Activated CD8-positive, alpha-beta memory T cell treated with anti-CD3 and anti-CD28 coated beads, Interleukin-2, amount 10 ng/mL, durations not matched to agents 7 days and 5 days (primary cell): ENCODE results near the gene CYP4A22. TPM values are rescaled to one million over a fixed set of nuclear protein-coding genes. Genes with fewer than 3 reads are reported as not detected.
"Not testable (repeated sequence)": the region's sequence is repeated elsewhere in the genome, so short reads cannot be mapped to it uniquely, and the experiment has no call there.

Source experiments
- ATAC-seq: fragments of 150-1000 bp; cut with Tn5 transposase; one replicate; pipeline ENCODE4 v1.10.0; 2021; ENCODE audit warnings: moderate library complexity
- CTCF ChIA-PET: fragments of 350-600 bp; sonication (Branson Sonifier 250); formaldehyde crosslinking; loops from one replicate; lab custom pipeline; 2021; ENCODE audit warnings: antibody characterized with exemption; lab: Charles Lee
- DNase-seq: peaks from one replicate; pipeline ENCODE4 v3.0.0-alpha.2; 2020
- H3K27ac Mint-ChIP-seq: one replicate; pipeline ENCODE4 v1.8.0; 2021; ENCODE audit warnings: mild to moderate bottlenecking, mixed read lengths
- H3K27me3 Mint-ChIP-seq: one replicate; pipeline ENCODE4 v1.8.0; 2021; ENCODE audit warnings: mixed read lengths
- H3K36me3 Mint-ChIP-seq: one replicate; pipeline ENCODE4 v1.8.0; 2021; ENCODE audit warnings: mild to moderate bottlenecking, mixed read lengths
- H3K4me1 Mint-ChIP-seq: one replicate; pipeline ENCODE4 v1.8.0; 2021; ENCODE audit warnings: mixed read lengths
- H3K4me3 Mint-ChIP-seq: one replicate; pipeline ENCODE4 v1.8.0; 2021; ENCODE audit warnings: mild to moderate bottlenecking, moderate library complexity, mixed read lengths
- H3K9me3 Mint-ChIP-seq: one replicate; pipeline ENCODE4 v1.8.0; 2022; ENCODE audit warnings: low read depth, mixed read lengths
- total RNA-seq, 2 experiments: library from RNA; stranded (reverse); gene quantifications; one replicate each; pipeline ENCODE4 v1.2.3, GENCODE V29; 2021

Gene CYP4A22
- total RNA-seq, 2 experiments from 2014 or later: not detected

DNA sequence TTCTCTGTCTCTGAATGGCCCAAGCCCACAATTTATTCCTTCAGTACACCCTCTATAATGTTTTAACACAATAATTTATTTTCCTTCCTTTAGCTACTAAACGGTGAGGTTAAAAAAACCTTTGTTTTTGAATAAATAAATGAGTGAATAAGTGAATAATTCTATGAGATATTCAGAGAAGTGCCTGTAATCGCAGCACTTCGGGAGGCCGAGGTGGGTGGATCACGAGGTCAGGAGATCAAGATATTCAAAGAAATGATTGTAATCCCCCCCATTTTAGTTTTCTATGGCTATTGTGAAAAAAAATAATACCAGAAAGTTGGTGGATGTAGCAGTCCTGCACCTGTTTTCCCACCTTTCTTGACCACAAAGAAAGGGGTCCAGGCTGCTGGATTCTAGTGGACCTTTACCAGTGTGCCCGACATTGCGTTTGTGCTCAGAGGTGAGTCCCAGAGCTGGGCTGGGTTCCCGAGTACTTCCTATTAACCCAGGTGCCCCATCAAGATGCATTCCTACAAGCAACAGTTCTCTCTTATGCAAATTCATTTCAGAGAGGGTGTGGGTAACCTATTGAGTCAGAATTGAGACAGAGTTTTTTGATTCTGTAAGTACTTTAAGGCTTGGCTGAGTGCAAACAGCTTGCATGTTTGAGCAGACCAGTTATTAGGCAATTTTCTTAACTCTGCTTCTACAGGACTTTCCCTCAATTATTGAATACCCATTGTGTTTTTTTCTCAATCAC is 7.6 kb upstream of the CYP4A22 start:
- H3K4me3 Mint-ChIP-seq, H3K9me3 Mint-ChIP-seq, DNase-seq, H3K27ac Mint-ChIP-seq, CTCF ChIA-PET, H3K36me3 Mint-ChIP-seq, H3K4me1 Mint-ChIP-seq, ATAC-seq: not testable (repeated sequence)
- peaks cover 24% of the 10 kb centered on the region for H3K27me3 Mint-ChIP-seq

DNA sequence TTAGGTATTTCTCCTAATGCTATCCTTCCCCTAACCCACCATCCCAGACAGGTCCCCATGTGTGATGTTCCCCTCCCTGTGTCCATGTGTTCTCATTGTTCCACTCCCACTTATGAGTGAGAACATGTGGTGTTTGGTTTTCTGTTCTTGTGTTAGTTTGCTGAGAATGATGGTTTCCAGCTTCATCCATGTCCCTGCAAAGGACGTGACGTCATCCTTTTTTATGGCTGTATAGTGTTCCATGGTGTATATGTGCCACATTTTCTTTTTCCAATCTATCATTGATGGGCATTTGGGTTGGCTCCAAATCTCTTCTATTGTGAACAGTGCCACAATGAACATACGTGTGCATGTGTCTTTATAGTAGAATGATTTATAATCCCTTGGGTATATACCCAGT is 4.6 kb upstream of the CYP4A22 start:
- not testable (repeated sequence) for H3K36me3 Mint-ChIP-seq, H3K4me3 Mint-ChIP-seq

DNA sequence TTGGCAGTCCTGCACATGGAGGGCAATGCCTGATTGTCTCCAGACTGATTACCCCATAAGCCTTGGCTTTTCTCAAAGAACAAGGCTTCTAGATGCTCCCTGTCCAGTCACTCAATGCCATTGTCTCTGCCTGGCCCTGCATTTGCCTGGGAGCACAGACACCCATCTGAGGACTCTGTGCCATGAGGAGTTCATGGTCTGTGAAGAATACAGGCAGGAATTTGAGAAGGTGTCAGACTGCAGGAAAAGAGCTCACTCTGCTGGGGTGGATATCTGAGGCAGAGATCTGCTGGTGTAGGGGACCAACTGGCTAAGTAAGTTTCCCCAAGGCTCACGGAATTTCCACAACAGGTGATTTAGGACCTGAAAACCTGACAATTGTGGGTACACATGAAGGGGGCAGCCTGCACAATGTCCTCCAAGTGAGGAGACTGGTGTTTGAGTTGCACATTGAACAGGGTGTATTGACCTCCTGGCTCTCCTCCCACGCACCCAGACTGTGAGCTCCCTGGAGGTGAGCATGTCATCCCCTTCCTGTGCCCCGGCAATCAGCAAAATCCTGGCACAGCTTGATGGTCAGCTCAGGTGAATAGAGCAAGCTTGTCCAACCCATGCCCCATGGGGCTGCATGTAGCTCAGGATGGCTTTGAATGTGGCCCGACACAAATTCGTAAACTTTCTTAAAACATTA is 829 bp downstream of the CYP4A22 start:
- Mint-ChIP-seq H3K36me3 (no peaks in the 10 kb centered on the region), H3K27me3 (peaks cover 13% of the 10 kb centered on the region), H3K4me1 (no peaks in the 10 kb centered on the region), H3K27ac (no peak overlapping the region), H3K4me3 (no peak overlapping the region), H3K9me3 (no peaks in the 10 kb centered on the region)
- DNase-seq (no peak), ATAC-seq (no peak)
- CTCF ChIA-PET: no interaction called here

More for the DNA sequence above, 4.6 kb upstream of the CYP4A22 start:
- H3K9me3 Mint-ChIP-seq, ATAC-seq, H3K4me1 Mint-ChIP-seq, CTCF ChIA-PET, DNase-seq, H3K27ac Mint-ChIP-seq: not testable (repeated sequence)
- peaks cover 28% of the 10 kb centered on the region for H3K27me3 Mint-ChIP-seq

DNA sequence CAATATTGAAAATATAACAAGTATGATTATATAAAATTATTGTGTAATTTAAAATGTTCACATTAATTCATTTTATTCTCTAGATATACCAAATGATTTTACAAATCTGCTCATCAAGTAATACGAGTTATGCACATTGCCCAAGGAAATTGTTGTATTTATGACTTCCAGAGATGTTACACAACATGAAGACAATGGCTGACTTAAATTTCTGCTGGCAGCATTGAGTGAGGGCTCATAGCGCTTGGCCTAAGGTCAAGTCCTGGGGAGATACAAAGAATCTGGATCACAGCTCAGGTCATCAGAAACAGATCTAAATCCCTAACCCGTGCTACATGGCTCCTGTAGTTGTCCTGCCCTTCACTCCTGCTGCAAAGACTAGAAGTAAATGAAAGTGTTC is 3.1 kb downstream of the CYP4A22 start:
- H3K27me3 Mint-ChIP-seq, ATAC-seq, H3K9me3 Mint-ChIP-seq, DNase-seq, CTCF ChIA-PET, H3K27ac Mint-ChIP-seq, H3K4me3 Mint-ChIP-seq, H3K36me3 Mint-ChIP-seq, H3K4me1 Mint-ChIP-seq: not testable (repeated sequence)

DNA sequence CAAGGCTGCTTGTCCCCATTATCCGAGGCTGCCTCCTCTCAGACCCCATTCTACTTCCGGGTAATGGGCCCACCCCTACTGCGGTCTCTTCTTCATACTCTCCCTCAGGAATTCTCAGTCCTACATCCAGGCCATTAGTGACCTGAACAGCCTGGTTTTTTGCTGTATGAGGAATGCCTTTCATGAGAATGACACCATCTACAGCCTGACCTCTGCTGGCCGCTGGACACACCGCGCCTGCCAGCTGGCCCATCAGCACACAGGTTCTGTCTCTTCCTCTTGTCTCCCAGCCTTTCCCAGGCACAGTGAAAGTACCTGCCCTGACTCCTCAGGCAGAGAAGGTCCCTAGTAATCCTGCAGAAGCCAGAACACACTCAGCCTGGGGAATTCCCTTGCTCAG is 6.4 kb downstream of the CYP4A22 start:
- CTCF ChIA-PET, H3K4me3 Mint-ChIP-seq, ATAC-seq, H3K27me3 Mint-ChIP-seq, H3K36me3 Mint-ChIP-seq, DNase-seq, H3K27ac Mint-ChIP-seq, H3K4me1 Mint-ChIP-seq, H3K9me3 Mint-ChIP-seq: not testable (repeated sequence)

DNA sequence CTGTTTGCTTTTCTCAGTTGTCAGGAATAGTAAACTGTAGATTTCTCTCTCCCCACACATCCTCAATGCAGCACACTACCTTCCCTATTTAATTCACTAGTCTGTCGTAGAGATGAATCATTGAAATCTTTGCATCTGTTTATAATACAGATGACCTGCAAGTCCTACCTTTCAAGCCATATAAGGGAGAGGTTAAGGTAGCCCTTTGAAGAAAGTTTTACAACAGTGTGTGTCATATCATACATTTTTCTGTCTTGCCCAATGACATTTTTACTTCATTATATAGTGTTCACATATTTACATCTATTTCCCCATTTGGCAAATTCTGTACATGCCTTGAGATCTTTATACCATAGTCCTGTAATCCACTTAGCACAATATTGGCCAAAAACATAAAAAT is 9.3 kb downstream of the CYP4A22 start:
- H3K9me3 Mint-ChIP-seq, DNase-seq, CTCF ChIA-PET: not testable (repeated sequence)

DNA sequence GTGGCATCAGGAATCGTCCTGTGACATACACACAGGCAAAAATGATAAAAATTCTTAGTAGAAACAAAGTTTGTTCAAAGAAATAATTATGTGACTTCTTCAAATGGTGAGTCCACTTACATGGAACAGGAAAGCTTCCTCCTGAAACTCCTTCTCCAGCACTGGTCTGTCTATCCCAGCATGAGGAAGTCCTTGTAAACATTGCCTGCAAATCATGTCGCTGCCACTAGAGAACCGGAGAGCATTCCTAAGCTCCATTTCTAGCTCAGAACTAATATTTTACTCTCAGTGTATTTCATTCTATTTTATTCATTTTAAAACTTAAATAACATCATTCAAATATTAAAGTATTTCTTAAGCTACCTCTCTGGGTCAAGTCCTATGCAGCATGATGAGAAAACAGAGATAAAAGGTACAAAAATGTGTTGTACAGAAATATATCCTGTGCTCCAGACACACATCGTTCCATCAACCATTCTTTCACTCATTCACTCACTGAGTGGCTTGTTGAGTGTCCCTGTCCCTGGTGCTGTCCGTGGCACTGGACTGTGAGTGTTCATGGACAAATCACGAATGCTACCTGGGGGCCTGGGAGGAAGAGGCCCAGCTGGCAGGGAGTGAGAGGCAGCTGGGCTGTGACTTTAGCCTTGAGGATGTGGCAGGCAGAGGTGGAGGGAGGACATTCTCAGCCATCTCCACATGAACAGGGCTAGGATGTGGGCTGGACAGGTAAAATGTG is 10.0 kb downstream of the CYP4A22 start:
- Mint-ChIP-seq H3K27me3 (no peaks in the 10 kb centered on the region), H3K4me1 (no peaks in the 10 kb centered on the region), H3K36me3 (no peaks in the 10 kb centered on the region), H3K4me3 (no peak overlapping the region), H3K27ac (no peak overlapping the region), H3K9me3 (no peaks in the 10 kb centered on the region)
- no peak for ATAC-seq
- DNase-seq: no peak
- CTCF ChIA-PET: no interaction called here

More for the DNA sequence above, 9.3 kb downstream of the CYP4A22 start:
- not testable (repeated sequence) for H3K4me1 Mint-ChIP-seq, H3K27me3 Mint-ChIP-seq, ATAC-seq, H3K27ac Mint-ChIP-seq, H3K4me3 Mint-ChIP-seq, H3K36me3 Mint-ChIP-seq

DNA sequence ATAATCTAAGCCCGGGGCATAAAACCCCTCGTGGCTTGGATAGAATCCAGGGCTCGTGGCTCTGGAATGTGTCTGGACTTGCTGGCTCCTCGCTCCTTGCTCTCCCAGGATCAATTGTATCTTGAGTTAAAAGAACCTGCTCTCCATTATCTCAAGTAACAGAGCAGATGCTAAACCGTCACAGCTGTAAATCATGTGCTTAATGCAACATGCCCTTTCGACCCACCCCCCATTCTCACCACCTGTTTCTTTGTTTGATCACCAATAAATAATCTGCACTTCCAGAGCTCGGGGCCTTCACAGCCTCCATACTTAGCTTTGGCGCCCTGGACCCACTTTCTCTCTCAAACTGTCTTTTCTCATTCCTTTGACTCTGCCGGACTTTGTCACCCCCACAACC is 11.9 kb downstream of the CYP4A22 start:
- H3K4me3 Mint-ChIP-seq, H3K27ac Mint-ChIP-seq, DNase-seq, CTCF ChIA-PET, H3K36me3 Mint-ChIP-seq, H3K4me1 Mint-ChIP-seq, H3K27me3 Mint-ChIP-seq, ATAC-seq, H3K9me3 Mint-ChIP-seq: not testable (repeated sequence)

DNA sequence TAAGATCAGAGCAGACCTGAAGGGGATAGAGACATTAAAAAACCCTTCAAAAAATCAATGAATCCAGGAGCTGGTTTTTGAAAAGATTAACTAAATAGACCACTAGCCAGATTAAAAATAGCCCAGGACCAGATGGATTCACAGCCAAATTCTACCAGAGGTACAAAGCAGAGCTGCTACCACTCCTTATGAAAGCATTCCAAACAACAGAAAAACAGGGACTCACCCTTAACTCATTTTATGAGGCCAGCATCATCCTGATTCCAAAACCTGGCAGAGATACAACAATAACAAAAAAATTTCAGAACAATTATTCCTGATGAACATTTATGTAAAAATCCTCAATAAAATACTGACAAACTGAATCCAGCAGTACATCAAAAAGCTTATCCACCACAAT is 19.2 kb downstream of the CYP4A22 start:
- CTCF ChIA-PET, H3K36me3 Mint-ChIP-seq, ATAC-seq, H3K4me3 Mint-ChIP-seq, H3K9me3 Mint-ChIP-seq, H3K4me1 Mint-ChIP-seq, DNase-seq, H3K27ac Mint-ChIP-seq: not testable (repeated sequence)
- peaks cover 31% of the 10 kb centered on the region for H3K27me3 Mint-ChIP-seq

DNA sequence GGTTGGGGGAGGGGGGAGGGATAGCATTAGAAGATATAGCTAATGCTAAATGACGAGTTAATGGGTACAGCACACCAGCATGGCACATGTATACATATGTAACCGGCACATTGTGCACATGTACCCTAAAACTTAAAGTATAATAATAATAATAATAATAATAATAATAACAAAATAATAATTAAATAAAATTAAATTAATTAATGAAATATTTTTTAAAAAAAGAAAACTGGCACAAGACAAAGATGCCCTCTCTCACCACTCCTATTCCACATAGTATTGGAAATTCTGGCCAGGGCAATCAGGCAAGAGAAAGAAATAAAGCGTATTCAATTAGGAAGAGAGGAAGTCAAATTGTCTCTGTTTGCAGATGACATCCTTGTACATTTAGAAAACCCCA is 20.7 kb downstream of the CYP4A22 start:
- H3K9me3 Mint-ChIP-seq, H3K36me3 Mint-ChIP-seq, CTCF ChIA-PET, H3K27ac Mint-ChIP-seq, H3K4me3 Mint-ChIP-seq, ATAC-seq, H3K4me1 Mint-ChIP-seq, DNase-seq: not testable (repeated sequence)
- H3K27me3 Mint-ChIP-seq: peaks cover 40% of the 10 kb centered on the region

DNA sequence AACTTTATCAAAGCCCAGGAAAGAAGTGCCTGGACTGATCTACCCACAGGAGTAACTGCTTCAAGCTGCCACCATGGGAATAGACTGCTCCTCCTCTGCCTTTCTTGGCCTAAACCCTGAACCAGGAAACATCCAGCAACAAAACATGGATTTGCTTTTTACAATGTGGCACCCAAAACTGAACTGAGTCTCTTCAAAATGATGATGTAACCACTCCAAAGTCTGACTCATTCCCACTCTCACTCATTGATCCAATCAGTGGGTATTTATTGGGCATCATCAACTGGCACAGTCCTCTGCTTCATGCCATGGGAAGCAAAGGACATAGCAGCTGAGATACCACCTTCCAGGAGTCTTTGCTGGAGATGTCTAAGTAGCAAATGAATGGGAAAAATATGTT is 23.5 kb downstream of the CYP4A22 start:
- Mint-ChIP-seq H3K27me3 (peaks cover 38% of the 10 kb centered on the region), H3K27ac (no peak overlapping the region), H3K9me3 (no peaks in the 10 kb centered on the region), H3K36me3 (no peaks in the 10 kb centered on the region), H3K4me3 (no peak overlapping the region), H3K4me1 (no peaks in the 10 kb centered on the region)
- CTCF ChIA-PET: no interaction called here
- DNase-seq (no peak), ATAC-seq (no peak)

DNA sequence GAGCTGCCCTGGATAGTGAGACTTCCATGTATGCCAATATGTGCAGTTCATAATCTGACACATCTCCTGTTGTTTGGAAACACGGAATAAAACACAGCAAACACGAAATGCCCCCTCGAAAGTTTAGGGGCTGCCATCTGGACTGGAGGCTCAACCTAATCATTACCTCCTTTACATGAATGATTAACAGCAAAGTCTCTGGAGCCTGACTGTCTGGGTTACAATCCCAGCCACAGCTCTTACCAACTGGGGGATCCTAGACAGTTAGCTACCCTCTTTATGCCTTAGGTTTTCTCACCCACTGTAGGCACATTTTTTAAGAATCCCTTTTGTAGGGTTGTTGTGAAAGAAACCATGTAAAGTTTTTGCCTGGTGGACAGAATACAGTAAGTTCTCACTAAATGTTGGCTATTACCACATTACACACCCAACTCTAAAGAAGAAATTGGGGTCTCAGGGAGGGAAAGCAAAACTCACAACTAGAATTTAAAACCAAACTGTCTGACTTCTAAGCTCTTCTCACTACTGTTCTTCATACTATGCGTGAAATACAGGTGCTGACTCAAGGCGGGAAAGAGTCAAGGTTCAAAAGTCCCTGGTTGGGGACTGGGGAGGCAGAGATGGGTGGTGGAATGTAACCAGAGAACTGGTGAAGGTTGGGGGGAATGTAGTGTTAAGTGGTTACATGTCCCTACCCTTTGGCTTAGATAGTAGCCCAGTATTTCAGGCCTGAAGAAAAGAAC is 24.2 kb downstream of the CYP4A22 start:
- no peaks in the 10 kb centered on the region for H3K36me3 Mint-ChIP-seq
- H3K27me3 Mint-ChIP-seq: peaks cover 32% of the 10 kb centered on the region
- no peak overlapping the region for H3K4me3 Mint-ChIP-seq
- no peak overlapping the region for H3K27ac Mint-ChIP-seq
- no peak for DNase-seq
- CTCF ChIA-PET: no interaction called here
- no peaks in the 10 kb centered on the region for H3K9me3 Mint-ChIP-seq
- no peaks in the 10 kb centered on the region for H3K4me1 Mint-ChIP-seq
- no peak for ATAC-seq

DNA sequence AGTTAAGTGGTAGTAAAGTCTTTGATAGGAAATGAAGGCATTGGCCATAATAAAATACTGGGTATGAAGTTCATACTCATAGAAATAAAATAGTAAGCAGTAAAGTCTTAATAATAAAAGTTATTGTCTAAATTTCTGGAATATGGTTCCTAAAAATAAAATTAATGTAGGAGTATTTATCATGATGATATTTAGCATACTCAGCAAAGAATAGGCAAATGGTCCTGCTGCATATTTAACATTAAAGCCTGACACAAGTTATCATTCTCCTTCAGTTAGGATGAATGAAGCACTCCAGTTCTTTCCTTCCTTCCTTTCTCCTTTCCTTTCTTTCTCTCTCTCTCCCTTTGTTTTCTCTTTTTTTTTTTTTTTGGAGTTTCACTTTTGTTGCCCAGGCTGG is 27.3 kb downstream of the CYP4A22 start:
- Mint-ChIP-seq H3K27ac (no peak overlapping the region), H3K9me3 (no peaks in the 10 kb centered on the region), H3K4me1 (no peaks in the 10 kb centered on the region), H3K27me3 (peaks cover 37% of the 10 kb centered on the region), H3K4me3 (no peak overlapping the region), H3K36me3 (no peaks in the 10 kb centered on the region)
- CTCF ChIA-PET: interaction anchor here (1.3 to 1.4 kb wide), 2 partner anchors 12 to 28 kb away, joined by 3 to 4 read pairs; no protein-coding TSS in a partner anchor
- DNase-seq: no peak
- no peak for ATAC-seq
